Dermis microvascular lymphatic vessel endothelial cell (primary cell): ENCODE data around the gene BMP8B. TPM values are rescaled to one million over a fixed set of nuclear protein-coding genes. Genes with fewer than 3 reads are reported as not detected.

ENCODE experiments used
- DNase-seq, 2 donors: peaks; one replicate each; pipeline versions ENCODE4 v3.0.0 to v3.0.0-alpha.2; 2010; ENCODE audit warnings: low read depth in 2 of 2
- total RNA-seq: library from RNA; depleted of rRNA; stranded (reverse); fragments of >200 nt; gene quantifications from 2 replicates; pipeline ENCODE4 v1.2.1, GENCODE V29; 2014

BMP8B gene
- total RNA-seq, 1 donor from 2014 or later: 0.39 TPM

GRCh38 chr1:39727221-39727931, 61.3 kb downstream of the BMP8B start:
- DNase-seq: peak in 1 of 2 donors; percentile 41

- DNase-seq: no peak
Observed at GRCh38 chr1:39726600-39726999, 62.1 kb downstream of the BMP8B start.

GRCh38 chr1:39722495-39722894, 66.2 kb downstream of the BMP8B start:
- no peak for DNase-seq

GRCh38 chr1:39721664-39722063, 67.0 kb downstream of the BMP8B start:
- DNase-seq: no peak

GRCh38 chr1:39720094-39720999, 68.3 kb downstream of the BMP8B start:
- peak; percentile 65 to 86 for DNase-seq

- no peak for DNase-seq
Observed at GRCh38 chr1:39717809-39718208, 70.9 kb downstream of the BMP8B start.

- no peak for DNase-seq
Observed at GRCh38 chr1:39713557-39713956, 75.1 kb downstream of the BMP8B start.

- no peak for DNase-seq
Observed at GRCh38 chr1:39711966-39712340, 76.7 kb downstream of the BMP8B start.

- no peak for DNase-seq
Observed at GRCh38 chr1:39711104-39711965, 77.3 kb downstream of the BMP8B start.

GRCh38 chr1:39707506-39707905, 81.2 kb downstream of the BMP8B start:
- DNase-seq: no peak

Other genes starting within 250 kb of the BMP8B start
- gene PABPC4, start 212.1 kb downstream of the BMP8B start, total RNA-seq: 138 and 172 TPM in 2 replicates
- 0.13 TPM in 1 of 2 replicates, not detected in the other for gene HEYL, start 149.2 kb downstream of the BMP8B start, total RNA-seq
- gene NT5C1A, start 116.8 kb downstream of the BMP8B start, total RNA-seq: not detected in 2 replicates
- gene HPCAL4, start 97.4 kb downstream of the BMP8B start, total RNA-seq: not detected in 2 replicates
- gene PPIE, start 50.0 kb downstream of the BMP8B start, total RNA-seq: 37.7 and 44.0 TPM in 2 replicates
- gene OXCT2, start 17.5 kb downstream of the BMP8B start, total RNA-seq: 3.6 and 5.9 TPM in 2 replicates
- gene TRIT1, start 94.6 kb upstream of the BMP8B start, total RNA-seq: 11.5 and 15.7 TPM in 2 replicates
- gene MYCL, start 113.1 kb upstream of the BMP8B start, total RNA-seq: 0.38 and 0.39 TPM in 2 replicates
- 0.13 and 0.51 TPM in 2 replicates for gene MFSD2A, start 166.3 kb upstream of the BMP8B start, total RNA-seq